AG09309 (cell line): Measurements from ENCODE around the gene CNNM3.

ENCODE experiments used
- DNase-seq: peaks from one replicate; pipeline ENCODE4 v3.0.0-alpha.2; 2010; ENCODE audit warnings: low read depth
- H3K4me3 ChIP-seq: 2 replicates; pipeline ENCODE4 v1.5.1; 2011; ENCODE audit warnings: mild to moderate bottlenecking, low read depth, low read length, moderate library complexity; ENCODE audit not compliant: control insufficient read depth
- TF ChIP-seq, protein P1 (sequence below): IDR thresholded peaks from 2 replicates; pipeline ENCODE4 v1.5.1; 2011; ENCODE audit warnings: mild to moderate bottlenecking, low read depth, low read length, inconsistent platforms; ENCODE audit not compliant: insufficient read depth, control insufficient read depth; ENCODE audit errors: missing control alignments

CNNM3 gene

DNA sequence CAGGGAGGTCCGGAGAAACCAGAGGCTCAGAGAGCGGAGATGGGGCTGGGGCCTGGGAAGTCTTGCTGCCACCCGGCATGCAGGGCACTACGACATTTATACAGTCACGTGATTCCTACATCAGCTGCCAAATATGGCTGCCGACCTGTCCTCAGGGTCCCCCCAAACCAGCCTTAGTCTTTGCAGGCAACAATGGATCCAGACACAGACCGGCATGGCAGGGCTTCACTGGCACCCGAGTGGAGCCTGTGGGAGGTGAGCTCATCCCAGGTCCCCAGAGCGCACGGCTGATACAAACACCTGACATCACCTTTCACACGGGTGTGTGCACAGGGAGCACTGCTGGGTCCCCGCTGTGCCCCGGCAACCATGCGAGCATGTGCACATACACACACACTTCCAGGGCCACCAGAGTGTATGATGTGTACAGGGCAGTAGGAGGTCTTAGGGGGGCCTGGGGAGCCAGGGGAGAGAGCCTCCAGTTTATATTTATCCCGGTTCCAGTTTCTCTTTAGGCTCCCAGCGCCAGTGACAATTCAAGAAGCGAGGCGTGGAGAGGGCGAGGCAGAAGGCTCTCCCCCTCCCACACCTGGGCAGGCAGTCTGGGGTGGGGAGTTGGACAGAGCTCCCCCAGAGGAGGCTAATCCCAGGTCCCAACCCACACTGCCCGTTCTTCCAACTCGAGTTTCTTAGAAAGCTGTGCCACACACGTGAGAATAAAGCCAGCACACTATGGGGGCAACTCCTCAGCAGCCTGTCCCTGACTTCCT is 51.1 kb downstream of the CNNM3 start:
- DNase-seq: no peak
- TF ChIP-seq, protein P1, sequence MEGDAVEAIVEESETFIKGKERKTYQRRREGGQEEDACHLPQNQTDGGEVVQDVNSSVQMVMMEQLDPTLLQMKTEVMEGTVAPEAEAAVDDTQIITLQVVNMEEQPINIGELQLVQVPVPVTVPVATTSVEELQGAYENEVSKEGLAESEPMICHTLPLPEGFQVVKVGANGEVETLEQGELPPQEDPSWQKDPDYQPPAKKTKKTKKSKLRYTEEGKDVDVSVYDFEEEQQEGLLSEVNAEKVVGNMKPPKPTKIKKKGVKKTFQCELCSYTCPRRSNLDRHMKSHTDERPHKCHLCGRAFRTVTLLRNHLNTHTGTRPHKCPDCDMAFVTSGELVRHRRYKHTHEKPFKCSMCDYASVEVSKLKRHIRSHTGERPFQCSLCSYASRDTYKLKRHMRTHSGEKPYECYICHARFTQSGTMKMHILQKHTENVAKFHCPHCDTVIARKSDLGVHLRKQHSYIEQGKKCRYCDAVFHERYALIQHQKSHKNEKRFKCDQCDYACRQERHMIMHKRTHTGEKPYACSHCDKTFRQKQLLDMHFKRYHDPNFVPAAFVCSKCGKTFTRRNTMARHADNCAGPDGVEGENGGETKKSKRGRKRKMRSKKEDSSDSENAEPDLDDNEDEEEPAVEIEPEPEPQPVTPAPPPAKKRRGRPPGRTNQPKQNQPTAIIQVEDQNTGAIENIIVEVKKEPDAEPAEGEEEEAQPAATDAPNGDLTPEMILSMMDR: no peak
- peak overlapping the region; percentile 99 for H3K4me3 ChIP-seq

DNA sequence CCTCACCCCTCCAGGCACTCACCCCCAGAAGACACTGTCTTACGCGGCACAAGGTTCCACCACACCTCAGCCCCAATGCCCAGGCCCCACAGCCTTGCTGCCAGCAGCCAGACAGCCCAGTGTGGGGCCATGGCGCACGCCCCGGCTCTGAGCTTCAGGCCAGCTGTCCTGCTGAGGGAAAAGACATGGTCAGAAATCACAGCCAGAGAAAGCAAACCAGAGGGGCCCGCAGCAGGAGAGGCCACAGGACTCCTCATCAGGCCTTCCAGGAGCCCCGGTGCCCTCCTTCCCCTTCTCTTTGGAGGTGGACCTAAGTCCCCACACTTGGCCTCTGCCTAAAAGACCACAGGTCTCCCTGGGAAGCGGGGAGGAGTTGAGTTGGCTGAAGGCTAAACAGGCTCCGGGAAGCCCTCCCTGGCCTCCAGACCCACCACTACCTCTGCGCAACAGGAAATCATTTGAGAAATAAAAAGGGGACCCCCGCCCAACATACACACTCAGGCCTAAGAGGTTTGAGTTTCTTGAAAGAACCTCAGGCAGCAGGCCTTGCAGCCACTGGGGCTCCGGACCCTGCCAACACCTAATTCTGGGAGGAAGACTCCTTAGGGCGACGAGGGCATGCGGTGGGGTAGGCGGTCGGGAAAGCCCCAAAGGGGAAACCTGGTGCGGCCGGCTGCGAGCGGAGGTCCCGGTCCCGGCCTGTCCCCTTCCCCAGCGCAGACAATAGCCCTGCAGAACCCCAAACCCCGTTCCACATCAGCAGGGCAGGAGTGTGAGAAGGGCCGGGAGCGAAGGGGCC is 51.9 kb downstream of the CNNM3 start:
- no peak for DNase-seq
- TF ChIP-seq, protein P1: no peak
- H3K4me3 ChIP-seq: peak overlapping the region; percentile 99

DNA sequence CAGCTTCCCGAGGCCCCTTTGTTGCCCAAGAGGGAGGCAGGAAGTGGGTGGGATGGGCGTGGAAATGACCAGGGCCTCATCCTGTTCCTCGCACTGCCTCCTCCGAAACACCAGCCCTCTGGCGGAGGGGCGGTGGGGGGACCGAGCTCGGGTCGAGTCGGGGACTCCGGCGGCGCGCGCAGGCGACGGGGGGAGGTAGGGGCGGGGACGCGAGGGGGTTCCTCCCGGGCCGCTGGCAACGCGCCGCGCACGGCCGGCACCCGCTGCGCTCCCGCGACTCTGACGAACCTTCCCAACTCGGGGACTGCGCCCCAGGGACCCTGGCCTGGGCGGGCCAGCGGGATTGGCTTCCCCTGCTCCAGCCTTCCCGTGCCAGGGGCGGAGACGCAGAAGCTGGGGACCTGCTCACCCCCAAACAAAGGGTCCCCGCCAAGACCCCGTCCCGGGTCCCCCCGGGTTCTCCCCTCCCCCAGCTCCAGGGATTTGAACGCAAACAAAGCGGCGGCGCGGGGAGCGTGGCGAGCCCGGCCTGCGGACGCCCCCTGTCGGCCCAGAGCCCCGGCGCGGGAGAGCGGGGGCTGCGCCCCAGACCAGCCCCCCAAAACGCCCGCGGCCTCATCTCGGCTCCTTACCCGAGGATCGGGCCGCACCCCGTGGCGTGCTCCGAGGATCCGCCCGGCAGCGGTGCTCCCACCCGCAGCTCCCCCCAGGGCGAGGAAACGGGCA is 52.6 kb downstream of the CNNM3 start:
- H3K4me3 ChIP-seq: peak overlapping the region; percentile 99
- DNase-seq: peak; percentile 62
- TF ChIP-seq, protein P1: peak; percentile 38

DNA sequence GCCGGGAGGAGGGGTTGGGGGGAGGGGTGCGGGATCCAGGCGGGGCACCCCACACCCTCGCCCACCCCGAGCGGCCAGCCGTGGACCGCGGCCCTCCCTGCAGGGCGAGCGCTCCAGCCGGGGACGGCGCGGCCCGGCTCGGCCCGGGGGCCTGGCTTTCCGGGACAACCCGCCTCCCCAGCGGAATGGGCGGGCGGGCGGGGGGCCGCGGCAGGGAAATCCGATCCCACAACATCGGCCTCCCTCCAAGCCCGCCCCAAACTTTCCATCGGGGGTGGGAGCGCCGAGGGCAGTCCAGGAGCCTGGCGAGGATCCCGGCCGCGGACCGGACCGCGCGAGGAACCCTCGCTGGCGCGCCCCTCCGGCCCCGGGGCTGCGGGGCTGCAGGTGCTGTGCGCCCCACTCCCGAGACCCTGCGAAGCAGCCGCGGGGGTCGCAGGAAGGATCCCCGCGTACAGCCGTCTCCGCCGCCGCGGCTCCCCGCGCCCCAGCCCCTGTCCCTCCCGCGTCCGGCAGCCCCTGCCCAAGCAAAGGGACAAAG is 53.3 kb downstream of the CNNM3 start:
- DNase-seq: no peak
- TF ChIP-seq, protein P1: no peak
- peak overlapping the region; percentile 99 for H3K4me3 ChIP-seq

DNA sequence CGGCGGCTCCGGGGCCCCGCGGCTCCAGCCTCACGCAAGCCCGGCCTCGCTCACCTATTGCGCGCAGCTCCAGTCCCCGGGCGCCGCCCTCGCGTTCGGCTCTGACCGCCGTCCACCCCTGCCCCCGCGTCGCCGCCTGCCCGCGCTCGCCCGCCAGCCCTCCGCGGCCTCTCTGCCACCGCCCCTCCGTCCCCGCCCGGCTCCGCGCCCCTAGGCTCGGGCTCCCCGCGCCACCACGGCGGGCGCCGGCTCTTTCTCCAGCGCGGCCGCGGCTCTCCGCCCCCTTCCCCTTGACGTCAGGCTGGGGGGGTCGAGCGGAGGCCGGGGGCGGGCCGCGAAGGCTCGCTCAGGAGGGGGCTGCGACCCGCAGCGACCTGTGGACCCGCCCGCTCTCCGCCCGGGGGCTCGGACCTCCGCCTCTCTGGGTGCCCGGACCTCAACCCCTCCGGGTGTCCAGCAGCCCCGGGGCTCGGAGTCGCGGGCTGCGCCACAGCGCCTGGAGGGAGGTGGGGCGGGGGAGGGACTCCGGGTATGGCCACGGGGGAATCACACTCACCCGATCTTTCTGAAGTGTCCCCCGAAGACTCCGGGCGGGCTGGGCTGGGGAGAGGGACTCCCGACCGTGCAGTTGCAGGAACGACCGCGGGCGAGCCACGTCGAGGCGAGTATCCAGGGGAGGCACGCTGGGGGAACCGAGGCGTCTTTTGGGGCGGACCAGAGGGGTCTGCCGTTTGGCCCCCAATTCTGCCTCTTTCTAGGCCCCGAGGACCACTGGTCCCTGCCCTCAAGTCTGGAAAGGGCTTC is 54.0 kb downstream of the CNNM3 start, which contains the start of gene SEMA4C:
SEMA4C (minus strand) TSS at position 259 of the 804 bp plus-strand sequence. CDS start 2,194 bp downstream, outside the sequence.
- peak within 1 kb of the TSS; percentile 99 for H3K4me3 ChIP-seq
- TF ChIP-seq, protein P1: no peak
- DNase-seq: no peak
